H1 (cell line): Measurements from ENCODE around the gene CKAP2L. TPM values are rescaled to one million over a fixed set of nuclear protein-coding genes. Genes with fewer than 3 reads are reported as not detected.

Experiments used
- CEBPB ChIP-seq: IDR thresholded peaks from 2 replicates; pipeline ENCODE4 v1.6.1; 2012; ENCODE audit warnings: low read depth, low read length
- MAFK ChIP-seq: IDR thresholded peaks from 2 replicates; pipeline ENCODE4 v1.6.1; 2012; ENCODE audit warnings: low read depth, mild to moderate bottlenecking, improper control_type of control experiment, low read length
- RXRA ChIP-seq: IDR thresholded peaks from 2 replicates; pipeline ENCODE4 v1.6.1; 2011; ENCODE audit warnings: low read depth, mild to moderate bottlenecking, low read length, moderate library complexity; ENCODE audit not compliant: insufficient read depth
- SIN3A ChIP-seq, 2 experiments: IDR thresholded peaks in 1 of 2; conservative IDR thresholded peaks in 1 of 2; 2 replicates each; pipeline ENCODE4 v1.6.1; 2011 to 2012; ENCODE audit warnings: low read length in 2 of 2, improper control_type of control experiment in 1 of 2, low read depth in 1 of 2, mild to moderate bottlenecking in 1 of 2
- polyA plus RNA-seq, 7 experiments: library from polyadenylated mRNA; depleted of rRNA in 3 of 7; stranded (reverse) in 5 of 7; unstranded in 2 of 7; fragments of >200 nt in 5 of 7; fragments of 200-250 nt in 2 of 7; gene quantifications; 1 replicate in 5 of 7; 2 replicates in 1 of 7; 4 replicates in 1 of 7; pipeline versions ENCODE4 v1.2.1 to v1.2.3, GENCODE V29; 2011 to 2013; ENCODE audit warnings: missing spikeins in 2 of 7, mixed read lengths in 2 of 7
- total RNA-seq: library from RNA; stranded (reverse); fragmentation: NEBNext Ultra II Directional; extraction: Animal tissue kit (Norgen Biotek cat#: 25700); gene quantifications from 2 replicates; pipeline ENCODE4 v1.2.1, GENCODE V29; 2021
- TF ChIP-seq, protein P1 (sequence below): IDR thresholded peaks from 2 replicates; pipeline ENCODE4 v1.6.1; 2011; ENCODE audit warnings: low read depth, mild to moderate bottlenecking, low read length; ENCODE audit not compliant: insufficient read depth

CKAP2L gene
- total and polyA plus RNA-seq, 2 of the 8 experiments (the other 6 are each of a cell fraction or from before 2014, with no cell fraction given): 2.5 to 20.7 TPM

DNA sequence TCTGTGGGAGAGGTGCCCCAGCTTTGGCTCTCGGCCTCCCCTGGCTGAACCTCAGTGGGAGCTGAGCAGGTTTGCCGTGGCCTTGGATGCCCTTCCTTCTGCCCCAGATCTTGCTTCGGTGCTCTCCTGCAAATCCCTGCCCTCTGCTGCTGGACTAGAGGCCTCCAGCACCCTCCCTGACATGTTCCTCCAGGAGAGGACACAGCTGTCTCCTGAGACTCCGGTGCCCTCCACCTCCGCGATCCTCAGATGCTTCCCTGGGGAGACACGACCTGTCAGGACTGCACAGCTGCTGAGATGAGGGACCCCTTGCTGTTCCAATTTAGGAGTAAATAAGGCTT lies 50.9 kb downstream of the CKAP2L start (continued):
- TF ChIP-seq, protein P1, sequence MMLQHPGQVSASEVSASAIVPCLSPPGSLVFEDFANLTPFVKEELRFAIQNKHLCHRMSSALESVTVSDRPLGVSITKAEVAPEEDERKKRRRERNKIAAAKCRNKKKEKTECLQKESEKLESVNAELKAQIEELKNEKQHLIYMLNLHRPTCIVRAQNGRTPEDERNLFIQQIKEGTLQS: no peak
- TF ChIP-seq RXRA: no peak
- no peak for TF ChIP-seq MAFK
- TF ChIP-seq CEBPB: no peak
- TF ChIP-seq SIN3A (conservative IDR thresholded peaks at IDR 0.05 in 1 of 2, IDR thresholded peaks at IDR 0.05 in 1 of 2; ENCODE audit: low read depth in 1 of 2, low read length in 2 of 2): no peak
